Immature natural killer cell (primary cell): Measurements from ENCODE around the gene CD164L2. TPM values are rescaled to one million over a fixed set of nuclear protein-coding genes. Genes with fewer than 3 reads are reported as not detected.

Experiments used
- DNase-seq, 3 donors: peaks; one replicate each; pipeline ENCODE4 v3.0.0; 2022; ENCODE audit warnings: mixed read lengths in 1 of 3
- H3K27ac Mint-ChIP-seq, 6 donors: one replicate each; pipeline ENCODE4 v1.8.0; 2020; ENCODE audit warnings: mixed read lengths in 6 of 6, mild to moderate bottlenecking in 5 of 6, inconsistent platforms in 4 of 6, moderate library complexity in 3 of 6
- H3K27me3 Mint-ChIP-seq, 3 donors: one replicate each; pipeline ENCODE4 v1.8.0; 2020 to 2021; ENCODE audit warnings: low read depth in 3 of 3, mild to moderate bottlenecking in 3 of 3, mixed read lengths in 3 of 3, moderate library complexity in 3 of 3, inconsistent platforms in 1 of 3
- H3K36me3 Mint-ChIP-seq, 3 donors: one replicate each; pipeline ENCODE4 v1.8.0; 2020; ENCODE audit warnings: mixed read lengths in 3 of 3, inconsistent platforms in 2 of 3, mild to moderate bottlenecking in 2 of 3
- H3K4me1 Mint-ChIP-seq, 2 donors: one replicate each; pipeline ENCODE4 v1.8.0; 2020; ENCODE audit warnings: inconsistent platforms in 2 of 2, mild to moderate bottlenecking in 2 of 2, mixed read lengths in 2 of 2, moderate library complexity in 1 of 2
- H3K4me3 Mint-ChIP-seq, 5 donors: one replicate each; pipeline ENCODE4 v1.8.0; 2020; ENCODE audit warnings: mild to moderate bottlenecking in 5 of 5, mixed read lengths in 5 of 5, inconsistent platforms in 3 of 5, moderate library complexity in 3 of 5
- H3K9me3 Mint-ChIP-seq, 6 donors: one replicate each; pipeline ENCODE4 v1.8.0; 2020; ENCODE audit warnings: mild to moderate bottlenecking in 6 of 6, mixed read lengths in 6 of 6, inconsistent platforms in 4 of 6, moderate library complexity in 3 of 6
- polyA plus RNA-seq, 3 donors: library from polyadenylated mRNA; unstranded; fragments of 300-500 nt; fragmentation: Illumina TruSeq; gene quantifications; one replicate each; pipeline ENCODE4 v1.2.3, GENCODE V29; 2021

The CD164L2 gene
- polyA plus RNA-seq, 3 donors from 2014 or later: not detected

- H3K27me3 Mint-ChIP-seq: peaks cover 12 to 20% (median 13%) of the 10 kb centered on the region in 3 donors
- peak overlapping the region; percentile 71 to 81 (median 76) for H3K4me3 Mint-ChIP-seq
- H3K9me3 Mint-ChIP-seq: no peaks in the 10 kb centered on the region
- no peaks in the 10 kb centered on the region for H3K36me3 Mint-ChIP-seq
- H3K4me1 Mint-ChIP-seq: peaks cover 47 to 53% of the 10 kb centered on the region in 2 donors
- peak; percentile 44 to 60 (median 47) for DNase-seq
- H3K27ac Mint-ChIP-seq: peak overlapping the region in 2 of 6 donors; percentile 10 to 50
Measured at GRCh38 chr1:27360159-27361043, 22.7 kb downstream of the CD164L2 start.

GRCh38 chr1:27359822-27360158, 23.3 kb downstream of the CD164L2 start:
- Mint-ChIP-seq H3K27ac (peak overlapping the region in 3 of 6 donors; percentile 10 to 50 (median 32)), H3K4me3 (peak overlapping the region; percentile 71 to 81 (median 76)), H3K4me1 (peaks cover 44 to 49% of the 10 kb centered on the region in 2 donors), H3K36me3 (no peaks in the 10 kb centered on the region), H3K9me3 (no peaks in the 10 kb centered on the region), H3K27me3 (peaks cover 10 to 20% (median 13%) of the 10 kb centered on the region in 3 donors)
- no peak for DNase-seq

GRCh38 chr1:27358928-27359313, 24.2 kb downstream of the CD164L2 start:
- DNase-seq: no peak
- Mint-ChIP-seq H3K4me1 (peaks cover 37 to 48% of the 10 kb centered on the region in 2 donors), H3K4me3 (peak overlapping the region; percentile 14 to 77 (median 72)), H3K9me3 (no peaks in the 10 kb centered on the region), H3K27me3 (peaks cover 10 to 20% (median 13%) of the 10 kb centered on the region in 3 donors), H3K36me3 (peaks cover 0 to under 1% (median 0%) of the 10 kb centered on the region in 3 donors), H3K27ac (peak overlapping the region in 4 of 6 donors; percentile 7 to 62 (median 44))

DNA sequence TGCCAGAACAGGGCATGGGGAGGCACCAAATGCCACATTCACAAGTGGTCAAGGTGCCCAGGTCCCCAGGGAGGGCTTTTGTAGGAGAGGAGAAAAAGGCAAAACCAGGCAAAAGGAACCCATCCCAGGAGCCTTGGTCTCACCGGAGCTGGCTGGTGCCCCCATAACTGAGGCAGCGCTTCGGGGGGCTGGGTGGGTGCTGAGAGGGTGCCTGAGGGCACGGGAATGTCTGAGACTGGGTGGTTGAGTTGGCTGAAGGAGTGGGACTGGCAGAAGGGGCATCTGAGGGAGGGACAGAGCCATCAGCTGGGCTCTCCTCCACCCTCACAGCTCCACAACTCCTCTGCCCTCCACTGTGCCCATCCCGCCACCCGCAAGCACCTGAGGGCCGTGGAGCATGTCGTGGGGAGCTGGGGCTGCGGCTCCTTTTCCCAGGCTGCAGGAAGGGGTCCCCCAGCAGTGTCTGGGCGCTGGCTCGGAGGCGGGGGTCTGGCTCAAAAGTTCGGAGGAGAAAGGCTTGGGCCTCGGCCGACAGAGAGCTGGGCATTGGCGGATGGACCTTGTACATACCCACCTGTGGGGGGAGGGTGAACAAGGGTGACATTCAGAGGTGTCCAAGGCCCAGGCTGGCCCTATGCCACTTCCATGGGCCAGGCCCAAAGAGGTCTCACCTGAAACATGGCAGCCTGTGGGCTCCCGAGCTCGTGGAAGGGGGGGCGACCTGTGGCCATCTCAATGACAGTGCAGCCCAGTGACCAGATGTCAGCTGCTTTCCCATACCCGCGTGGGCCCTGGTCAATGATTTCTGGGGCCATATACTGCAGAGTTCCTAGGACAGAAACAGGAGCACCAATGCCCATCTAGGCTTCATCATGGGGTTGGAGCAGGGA, 24.9 kb downstream of the CD164L2 start:
- no peaks in the 10 kb centered on the region for H3K9me3 Mint-ChIP-seq
- H3K4me1 Mint-ChIP-seq: peaks cover 37 to 50% of the 10 kb centered on the region in 2 donors
- peaks cover 0 to 4% (median 0%) of the 10 kb centered on the region in 3 donors for H3K36me3 Mint-ChIP-seq
- peak overlapping the region in 2 of 6 donors; percentile 37 to 62 for H3K27ac Mint-ChIP-seq
- H3K27me3 Mint-ChIP-seq: peaks cover 10 to 18% (median 13%) of the 10 kb centered on the region in 3 donors
- DNase-seq: no peak
- H3K4me3 Mint-ChIP-seq: peak overlapping the region; percentile 77 to 84 (median 80)

- H3K4me3 Mint-ChIP-seq: peak overlapping the region; percentile 77 to 84 (median 80)
- H3K27ac Mint-ChIP-seq: peak overlapping the region; percentile 73 to 91 (median 86)
Measured at GRCh38 chr1:27357281-27358037, 25.7 kb downstream of the CD164L2 start.

DNA sequence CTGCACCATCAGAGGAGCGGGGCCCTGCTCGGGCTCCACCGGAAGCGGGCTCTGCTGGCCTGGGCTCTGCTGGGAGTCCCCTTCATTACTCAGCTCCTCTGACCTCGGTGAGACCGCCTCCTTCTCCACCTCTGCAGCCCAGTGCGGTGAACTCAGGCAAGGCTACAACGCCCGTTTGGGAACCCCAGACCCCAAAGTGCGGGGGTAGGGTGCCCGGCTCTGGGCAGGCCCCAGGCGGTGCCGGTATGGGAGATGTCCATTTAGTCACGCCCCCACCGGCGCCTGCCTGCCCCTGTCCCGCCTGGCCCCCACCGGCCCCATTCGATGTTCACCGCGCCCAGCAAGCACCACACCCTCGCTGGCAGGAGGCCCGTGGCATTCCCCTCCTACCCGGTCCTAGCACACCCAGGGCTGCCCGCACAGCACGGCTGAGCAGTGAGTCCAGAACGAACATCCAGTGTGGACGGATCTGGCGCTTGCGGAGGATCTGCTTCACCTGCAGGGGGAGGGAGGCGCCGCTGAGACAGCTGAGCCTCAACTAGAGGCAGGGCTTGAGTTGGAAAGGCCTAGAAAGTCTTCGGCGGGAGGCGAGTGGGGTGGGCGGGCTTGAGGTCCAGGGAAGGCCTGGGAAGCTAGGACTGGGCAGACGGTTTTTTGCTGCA, 26.4 kb downstream of the CD164L2 start:
- peak overlapping the region; percentile 77 to 84 (median 80) for H3K4me3 Mint-ChIP-seq
- H3K27ac Mint-ChIP-seq: peak overlapping the region; percentile 73 to 93 (median 86)
- DNase-seq: peak; percentile 37 to 64 (median 54)
- H3K4me1 Mint-ChIP-seq: peaks cover 37 to 50% of the 10 kb centered on the region in 2 donors
- H3K9me3 Mint-ChIP-seq: no peaks in the 10 kb centered on the region
- peaks cover 0 to 4% (median 0%) of the 10 kb centered on the region in 3 donors for H3K36me3 Mint-ChIP-seq
- peaks cover 10 to 20% (median 13%) of the 10 kb centered on the region in 3 donors for H3K27me3 Mint-ChIP-seq

More at GRCh38 chr1:27357281-27358037, 25.7 kb downstream of the CD164L2 start:
- H3K9me3 Mint-ChIP-seq: no peaks in the 10 kb centered on the region
- peaks cover 10 to 18% (median 13%) of the 10 kb centered on the region in 3 donors for H3K27me3 Mint-ChIP-seq
- peaks cover 37 to 50% of the 10 kb centered on the region in 2 donors for H3K4me1 Mint-ChIP-seq
- peak; percentile 80 to 84 (median 84) for DNase-seq
- peaks cover 0 to 4% (median 0%) of the 10 kb centered on the region in 3 donors for H3K36me3 Mint-ChIP-seq

- peak overlapping the region; percentile 48 to 84 (median 80) for H3K4me3 Mint-ChIP-seq
- no peaks in the 10 kb centered on the region for H3K9me3 Mint-ChIP-seq
- peak overlapping the region; percentile 29 to 93 (median 77) for H3K27ac Mint-ChIP-seq
- peaks cover 37 to 50% of the 10 kb centered on the region in 2 donors for H3K4me1 Mint-ChIP-seq
- DNase-seq: no peak
- peaks cover 10 to 20% (median 13%) of the 10 kb centered on the region in 3 donors for H3K27me3 Mint-ChIP-seq
- H3K36me3 Mint-ChIP-seq: peaks cover 0 to 4% (median 0%) of the 10 kb centered on the region in 3 donors
Measured at GRCh38 chr1:27356277-27356618, 26.9 kb downstream of the CD164L2 start.

DNA sequence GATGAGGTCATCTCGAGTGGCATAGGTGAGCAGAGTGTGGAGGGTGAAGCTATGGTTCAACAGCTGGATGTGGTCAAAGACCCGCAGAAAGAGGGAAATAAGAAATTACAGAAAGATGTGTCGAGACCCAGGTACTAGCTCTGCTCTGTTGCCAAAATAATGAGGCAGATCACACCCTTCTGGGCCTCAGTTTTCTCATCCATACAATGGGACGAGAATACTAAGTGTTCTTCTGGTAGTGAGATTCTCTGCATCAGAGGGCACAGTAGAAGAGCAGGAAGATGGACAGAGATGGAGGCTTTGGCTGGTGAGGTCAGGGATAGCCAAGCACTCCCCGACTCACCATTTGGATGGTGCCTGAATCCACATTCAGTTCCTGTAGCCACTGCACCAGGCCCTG, 27.4 kb downstream of the CD164L2 start:
- Mint-ChIP-seq H3K4me1 (peaks cover 37 to 50% of the 10 kb centered on the region in 2 donors), H3K27ac (peak overlapping the region; percentile 29 to 93 (median 77)), H3K36me3 (peaks cover 0 to 4% (median 0%) of the 10 kb centered on the region in 3 donors), H3K4me3 (peak overlapping the region; percentile 17 to 84 (median 52)), H3K9me3 (no peaks in the 10 kb centered on the region), H3K27me3 (peaks cover 10 to 20% (median 13%) of the 10 kb centered on the region in 3 donors)
- no peak for DNase-seq

- H3K27me3 Mint-ChIP-seq: peaks cover 10 to 15% (median 12%) of the 10 kb centered on the region in 3 donors
- H3K4me3 Mint-ChIP-seq: peak overlapping the region in 1 of 5 donors; percentile 2
- H3K4me1 Mint-ChIP-seq: peaks cover 29 to 33% of the 10 kb centered on the region in 2 donors
- no peak for DNase-seq
- H3K9me3 Mint-ChIP-seq: no peaks in the 10 kb centered on the region
- peak overlapping the region in 5 of 6 donors; percentile 36 to 75 (median 54) for H3K27ac Mint-ChIP-seq
- H3K36me3 Mint-ChIP-seq: peaks cover 0 to 4% (median 0%) of the 10 kb centered on the region in 3 donors
Measured at GRCh38 chr1:27353629-27354028, 29.5 kb downstream of the CD164L2 start.

DNA sequence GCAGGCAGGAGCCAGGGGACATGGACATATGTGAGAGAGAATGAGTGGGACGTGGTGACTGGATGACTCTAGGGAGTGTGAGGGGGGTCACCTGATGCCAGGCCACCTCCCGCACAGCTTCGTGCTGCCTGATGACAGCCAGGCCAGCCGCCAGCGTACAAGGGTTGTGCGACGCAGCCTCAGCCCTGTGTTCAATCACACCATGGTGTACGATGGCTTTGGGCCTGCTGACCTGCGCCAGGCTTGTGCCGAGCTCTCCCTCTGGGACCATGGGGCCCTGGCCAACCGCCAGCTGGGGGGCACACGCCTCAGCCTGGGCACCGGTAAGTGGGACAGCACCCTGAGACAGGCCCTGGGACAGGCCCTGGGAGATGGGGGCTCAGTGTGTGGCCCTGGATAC, 30.0 kb downstream of the CD164L2 start:
- Mint-ChIP-seq H3K4me3 (no peak overlapping the region), H3K9me3 (no peaks in the 10 kb centered on the region), H3K36me3 (peaks cover 0 to 4% (median 0%) of the 10 kb centered on the region in 3 donors), H3K4me1 (peaks cover 29 to 32% of the 10 kb centered on the region in 2 donors), H3K27me3 (peaks cover 10 to 15% (median 12%) of the 10 kb centered on the region in 3 donors), H3K27ac (peak overlapping the region in 1 of 6 donors; percentile 76)
- DNase-seq: no peak

- no peak for DNase-seq
- Mint-ChIP-seq H3K9me3 (no peaks in the 10 kb centered on the region), H3K4me1 (peaks cover 25 to 27% of the 10 kb centered on the region in 2 donors), H3K36me3 (peaks cover 0 to 8% (median 0%) of the 10 kb centered on the region in 3 donors), H3K27ac (peak overlapping the region in 2 of 6 donors; percentile 34 to 43), H3K27me3 (peaks cover 2 to 5% (median 3%) of the 10 kb centered on the region in 3 donors), H3K4me3 (peak overlapping the region in 1 of 5 donors; percentile 18)
Measured at GRCh38 chr1:27351541-27352107, 31.5 kb downstream of the CD164L2 start.
